K562 (cell line): ENCODE data around the gene CCDC85C. TPM values are rescaled to one million over a fixed set of nuclear protein-coding genes. Genes with fewer than 3 reads are reported as not detected.

ENCODE experiments used
- ARID4B ChIP-seq: sonication (generic); formaldehyde crosslinking; IDR thresholded peaks from 2 replicates; pipeline ENCODE4 v1.8.0; 2022; ENCODE audit warnings: mild to moderate bottlenecking, missing genetic modification reagents
- CHD4 ChIP-seq: fragments of 200-600 bp; sonication (generic); IDR thresholded peaks from 3 replicates; pipeline ENCODE4 v1.6.1; 2012; ENCODE audit warnings: low read depth, mild to moderate bottlenecking, mixed read lengths, low read length, inconsistent platforms; ENCODE audit not compliant: insufficient read depth, insufficient replicate concordance, poor library complexity, severe bottlenecking
- HNRNPK ChIP-seq: fragments of 200-400 bp; formaldehyde crosslinking; IDR thresholded peaks from one replicate; pipeline ENCODE4 v1.6.1; 2018; ENCODE audit warnings: mild to moderate bottlenecking, low read depth, low read length; ENCODE audit not compliant: poor library complexity, severe bottlenecking
- ILF3 ChIP-seq: fragments of 450-650 bp; IDR thresholded peaks from 2 replicates; pipeline ENCODE4 v1.6.1; 2018; ENCODE audit warnings: antibody characterized with exemption, mild to moderate bottlenecking, moderate library complexity, borderline replicate concordance
- MLLT1 ChIP-seq, 2 experiments: fragments of 450-650 bp; IDR thresholded peaks; 2 replicates each; pipeline ENCODE4 v1.6.1; 2016
- NFE2 ChIP-seq: IDR thresholded peaks from 2 replicates; pipeline ENCODE4 v1.6.1; 2014; ENCODE audit warnings: antibody characterized with exemption, low read depth
- POLR3A ChIP-seq: IDR thresholded peaks from 2 replicates; pipeline ENCODE4 v1.6.1; 2011; ENCODE audit warnings: borderline replicate concordance, mild to moderate bottlenecking, moderate library complexity; ENCODE audit not compliant: insufficient read length, insufficient read depth; ENCODE audit errors: extremely low read depth
- RBM14 ChIP-seq: fragments of 200-400 bp; formaldehyde crosslinking; IDR thresholded peaks from 2 replicates; pipeline ENCODE4 v1.6.1; 2018; ENCODE audit warnings: low read depth, mild to moderate bottlenecking, low read length, moderate library complexity, borderline replicate concordance; ENCODE audit not compliant: insufficient read depth
- ZNF217 ChIP-seq: sonication (generic); formaldehyde crosslinking; IDR thresholded peaks from 2 replicates; pipeline ENCODE4 v1.8.0; 2022; ENCODE audit warnings: mild to moderate bottlenecking, missing genetic modification reagents
- ZNF699 ChIP-seq: fragments of 250-450 bp; sonication (Bioruptor Pico); IDR thresholded peaks from 2 replicates; pipeline ENCODE4 v1.8.0; 2021; ENCODE audit warnings: mild to moderate bottlenecking, moderate library complexity; ENCODE audit not compliant: insufficient replicate concordance
- polyA plus RNA-seq, 8 experiments: library from polyadenylated mRNA; depleted of rRNA in 4 of 8; stranded (reverse) in 5 of 8; unstranded in 3 of 8; fragments of >200 nt; fragmentation: Nextera tagmentation in 2 of 8; fragmentation: Illumina TruSeq in 1 of 8; extraction: Ambion mirVana in 2 of 8; extraction: Trizol in 1 of 8; gene quantifications; 2 replicates each; pipeline versions ENCODE4 v1.2.1 to v1.2.3, GENCODE V29; 2011 to 2014; ENCODE audit warnings: inconsistent platforms in 1 of 8, missing spikeins in 1 of 8
- total RNA-seq, 7 experiments: library from RNA; depleted of rRNA in 6 of 7; stranded (reverse); fragments of >200 nt in 6 of 7; fragmentation: Illumina TruSeq in 2 of 7; extraction: Trizol in 2 of 7; gene quantifications; 2 replicates each; pipeline versions ENCODE4 v1.2.1 to v1.2.3, GENCODE V29; 2011 to 2021; ENCODE audit warnings: low replicate concordance in 1 of 7

Gene CCDC85C
- total and polyA plus RNA-seq, 9 of the 15 experiments (the other 6 are each of a cell fraction or from before 2014, with no cell fraction given) = 0.18 to 22.0 (median 6.3) TPM

- no peak for TF ChIP-seq ARID4B (CRISPR knock-in tag)
- TF ChIP-seq MLLT1 (IDR thresholded peaks at IDR 0.05) = no peak
- TF ChIP-seq ZNF699 (CRISPR knock-in tag) = no peak
- TF ChIP-seq ILF3 = no peak
- no peak for TF ChIP-seq ZNF217 (CRISPR knock-in tag)
- no peak for TF ChIP-seq HNRNPK
- TF ChIP-seq CHD4 = no peak
- TF ChIP-seq RBM14 = no peak
- TF ChIP-seq POLR3A = no peak
- no peak for TF ChIP-seq NFE2
These were observed 131.1 kb downstream of the CCDC85C start (continued) for GRCh38 chr14:99472937-99473336.
